ENCODE data around the gene DOCK9.

DOCK9 gene

DNA sequence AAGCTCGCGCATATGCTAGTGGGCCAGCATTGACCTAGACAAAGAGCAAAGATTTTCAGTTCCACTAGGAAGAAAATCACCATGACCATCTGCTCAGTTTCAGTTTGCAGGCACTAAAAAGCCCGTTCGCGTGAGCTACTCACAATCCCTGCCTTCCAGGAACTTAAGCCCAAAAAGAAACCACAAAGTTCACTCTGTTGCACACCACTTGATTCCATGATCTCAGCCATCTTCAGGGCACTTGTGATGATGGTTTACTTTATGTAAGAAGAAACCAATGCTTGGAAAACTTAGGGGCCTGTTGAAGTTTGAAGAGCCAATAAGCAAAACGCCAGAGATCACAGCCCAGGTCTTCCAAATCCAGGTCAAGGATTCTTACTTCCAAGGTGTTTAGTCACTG, 180.4 kb downstream of the DOCK9 start:
- DNase-seq (ENCODE audit: low read depth) = no peak

DNA sequence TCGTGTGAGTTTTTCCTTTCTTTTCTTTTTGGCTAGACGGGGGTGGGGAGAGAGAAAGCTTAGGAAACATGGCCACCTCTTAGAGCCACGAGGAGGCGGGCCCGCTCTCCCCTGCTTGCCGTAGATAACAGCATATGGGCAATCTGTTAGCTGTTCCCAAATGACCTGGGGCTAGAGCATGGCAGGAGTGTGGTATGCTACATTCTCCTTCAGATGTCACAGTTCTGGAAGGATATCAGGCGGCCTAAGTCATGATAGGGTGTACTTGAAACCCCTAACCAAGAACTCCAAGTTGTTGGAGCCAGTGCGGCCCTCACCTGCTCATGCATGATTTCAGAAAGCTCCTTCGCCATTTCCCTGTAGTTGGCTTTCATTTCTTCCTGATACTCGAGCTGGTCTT, 181.1 kb downstream of the DOCK9 start:
- no peak for DNase-seq (ENCODE audit: low read depth)

DNA sequence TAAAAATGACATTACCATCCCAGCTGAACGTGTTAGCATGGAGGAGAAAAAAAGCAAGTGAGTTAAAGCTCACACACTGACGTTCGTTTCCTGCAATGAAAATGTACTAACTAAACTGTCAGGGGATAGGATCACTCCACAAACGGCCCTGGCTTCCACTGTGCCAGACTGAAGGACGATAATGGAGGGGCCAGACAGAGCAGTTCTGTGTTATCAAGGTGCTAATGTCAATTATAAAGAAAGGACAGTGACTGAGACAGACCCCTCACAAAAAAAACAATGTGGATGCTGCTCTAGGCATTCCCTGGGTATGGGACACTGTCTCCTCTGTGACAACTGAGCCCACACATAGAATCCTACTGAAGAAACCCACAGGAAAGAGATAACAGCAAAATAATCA, 181.7 kb downstream of the DOCK9 start:
- no peak for DNase-seq (ENCODE audit: low read depth)

DNA sequence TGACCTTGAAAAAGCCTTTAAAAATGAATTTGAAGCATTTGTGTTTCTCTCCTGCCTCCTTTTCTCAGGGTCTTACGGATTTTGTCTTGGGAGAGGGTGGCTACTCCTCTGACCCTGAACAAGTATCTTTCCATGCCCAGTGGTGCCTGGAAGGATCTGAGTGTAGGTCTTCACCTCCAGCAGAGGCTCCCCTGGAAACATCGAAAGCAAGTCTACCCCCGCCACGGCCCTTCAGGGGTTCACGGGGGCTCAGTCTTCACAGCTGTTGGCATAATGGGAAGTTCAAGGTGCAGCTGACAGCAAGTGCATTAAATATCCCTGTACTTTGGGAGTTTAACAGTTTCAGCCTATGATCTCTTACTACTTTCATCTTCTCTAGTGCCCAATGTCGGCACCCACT, 182.6 kb downstream of the DOCK9 start:
- DNase-seq (ENCODE audit: low read depth) = no peak

DNA sequence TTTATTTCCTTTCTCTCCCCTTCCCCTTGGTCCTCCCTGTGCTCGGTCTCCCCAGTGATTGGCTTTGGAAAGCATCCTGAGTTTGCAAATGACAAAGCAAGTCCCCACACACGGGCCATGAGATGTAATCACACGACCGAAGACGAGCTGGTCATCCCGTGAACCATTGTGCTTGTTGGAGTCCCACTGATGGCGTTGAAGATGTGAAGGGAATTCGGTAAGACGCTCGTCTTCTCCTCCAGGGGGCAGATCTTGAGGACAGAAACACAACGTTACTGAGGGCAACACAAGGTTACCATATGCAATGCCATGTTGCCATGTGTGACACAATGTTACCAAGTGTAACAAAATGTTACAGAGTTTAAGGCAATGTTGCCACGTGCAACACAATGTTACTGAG, 183.4 kb downstream of the DOCK9 start:
- no peak for DNase-seq (ENCODE audit: low read depth)

DNA sequence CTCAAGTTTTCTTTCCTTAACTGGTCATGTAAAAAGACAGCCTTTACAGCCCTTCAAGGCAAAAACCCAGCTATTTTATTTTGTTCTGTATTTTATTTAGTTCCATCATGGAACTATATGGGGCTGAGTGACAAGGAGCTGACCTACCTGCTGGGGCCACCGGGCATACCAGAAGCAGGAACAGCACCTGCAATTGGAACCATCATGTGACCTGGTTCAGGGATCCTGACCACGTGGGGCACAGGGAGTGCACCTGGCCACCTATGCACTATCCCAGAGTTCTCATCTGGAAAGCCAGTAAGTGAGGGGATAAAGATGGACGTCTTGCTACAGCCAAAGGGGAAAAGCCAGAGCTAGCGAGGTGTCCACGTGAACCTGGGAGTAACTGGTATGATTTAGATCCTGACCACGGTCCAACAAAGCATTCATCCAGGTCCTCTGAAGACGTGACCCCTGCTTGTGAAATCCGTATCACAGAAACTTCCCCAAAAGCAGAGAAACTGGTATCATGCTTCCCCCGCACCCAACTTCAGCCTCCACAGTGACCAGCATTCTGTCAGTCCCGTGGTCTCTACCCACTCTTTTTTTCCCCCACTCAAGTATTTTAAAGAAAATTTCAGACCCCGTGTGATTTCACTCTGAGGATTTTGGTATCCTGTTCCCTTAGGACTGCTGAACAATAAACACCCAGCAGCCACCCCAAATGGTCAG, 184.9 kb downstream of the DOCK9 start:
- no peak for DNase-seq (ENCODE audit: low read depth)

DNA sequence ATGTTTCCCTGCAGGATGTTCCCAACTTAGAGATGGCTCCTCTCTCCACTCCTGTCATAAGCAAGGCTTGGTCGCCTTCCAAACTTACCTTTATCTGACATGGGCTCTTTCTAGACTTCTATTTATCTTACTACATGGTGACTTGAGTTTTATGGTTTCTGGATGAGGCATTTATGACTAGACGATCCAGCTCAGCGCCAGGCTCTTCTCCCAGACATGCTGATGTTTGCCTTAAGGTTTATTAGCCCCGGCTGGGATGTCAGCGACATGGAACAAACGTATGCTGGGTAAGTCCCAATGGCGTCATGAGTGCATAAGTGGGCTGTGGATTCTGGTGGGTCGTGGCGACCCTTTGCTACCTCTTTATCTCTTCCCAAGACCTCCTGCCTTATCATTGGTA, 185.5 kb downstream of the DOCK9 start:
- no peak for DNase-seq (ENCODE audit: low read depth)

DNA sequence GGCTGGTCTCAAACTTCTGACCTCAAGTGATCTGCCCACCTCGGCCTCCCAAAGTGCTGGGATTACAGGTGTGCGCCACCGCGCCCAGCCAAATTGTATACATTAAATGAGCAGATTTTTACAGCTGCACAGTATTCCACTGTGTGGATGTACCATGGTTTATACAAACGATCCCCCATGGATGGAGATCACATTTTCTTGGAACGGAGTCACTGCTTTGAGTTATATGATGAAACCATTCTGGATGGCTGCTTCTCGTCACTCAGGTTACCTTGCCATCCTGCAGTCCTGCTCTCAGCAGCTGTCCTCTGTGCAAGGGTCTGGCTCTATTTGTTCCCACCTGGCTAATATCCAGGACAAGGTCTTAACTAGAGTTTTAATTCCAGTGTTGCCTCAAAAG, 186.3 kb downstream of the DOCK9 start:
- DNase-seq (ENCODE audit: low read depth) = no peak

DNA sequence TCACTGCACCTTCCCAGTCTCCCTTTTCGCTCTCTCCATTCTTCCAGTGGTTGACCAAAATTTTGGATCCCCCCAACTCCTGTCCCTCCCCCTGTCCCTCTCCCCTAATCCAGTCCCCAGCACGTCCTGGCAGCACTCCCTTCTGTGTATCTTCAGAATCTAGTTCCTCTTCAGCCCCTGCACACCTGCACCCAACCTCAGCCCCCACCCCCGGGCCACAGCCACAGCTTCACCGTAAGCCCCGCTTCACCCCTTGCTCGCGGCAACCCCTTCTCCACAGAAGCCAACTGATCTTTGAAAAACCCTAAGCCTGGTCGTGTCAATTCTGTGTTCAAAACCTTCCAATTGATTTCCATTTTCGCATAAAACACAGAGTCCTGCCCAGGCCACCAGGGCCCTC, 189.9 kb downstream of the DOCK9 start:
- DNase-seq (ENCODE audit: low read depth) = no peak

DNA sequence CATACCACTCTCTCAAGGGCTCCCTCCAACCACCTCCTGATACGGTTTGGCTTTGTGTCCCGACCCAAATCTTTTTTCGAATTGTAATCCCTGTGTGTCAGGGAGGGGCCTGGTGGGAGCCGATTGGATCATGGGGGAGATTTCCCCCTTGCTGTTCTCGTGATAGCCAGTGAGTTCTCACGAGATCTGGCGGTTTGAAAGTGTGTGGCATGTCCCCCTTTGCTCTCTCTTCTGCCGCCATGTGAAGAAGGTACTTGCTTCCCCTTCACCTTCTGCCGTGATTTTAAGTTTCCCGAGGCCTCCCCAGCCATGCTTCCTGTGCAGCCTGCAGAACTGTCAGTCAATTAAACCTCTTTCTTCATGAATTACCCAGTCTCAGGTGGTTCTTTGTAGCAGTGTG, 190.7 kb downstream of the DOCK9 start:
- no peak for DNase-seq (ENCODE audit: low read depth)

DNA sequence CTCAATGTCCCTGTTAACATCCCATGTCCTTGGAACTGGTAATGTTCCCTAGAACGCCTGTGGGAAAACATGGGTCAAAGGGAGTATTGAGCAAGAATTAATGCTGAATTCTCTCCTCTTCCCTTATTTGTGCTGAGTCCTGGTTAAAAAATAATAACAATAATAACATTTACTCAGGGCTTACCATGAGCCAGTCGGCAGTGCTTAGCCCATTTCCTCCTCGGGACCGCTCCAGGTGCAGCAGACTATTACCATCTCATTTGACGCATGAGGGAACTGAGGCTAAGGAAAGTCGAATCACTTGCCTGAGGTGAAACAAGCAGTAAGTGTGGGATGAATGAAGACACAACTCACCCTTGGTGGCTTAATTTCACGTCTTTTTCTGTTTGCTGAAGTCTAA, 191.8 kb downstream of the DOCK9 start:
- DNase-seq (ENCODE audit: low read depth) = no peak

DNA sequence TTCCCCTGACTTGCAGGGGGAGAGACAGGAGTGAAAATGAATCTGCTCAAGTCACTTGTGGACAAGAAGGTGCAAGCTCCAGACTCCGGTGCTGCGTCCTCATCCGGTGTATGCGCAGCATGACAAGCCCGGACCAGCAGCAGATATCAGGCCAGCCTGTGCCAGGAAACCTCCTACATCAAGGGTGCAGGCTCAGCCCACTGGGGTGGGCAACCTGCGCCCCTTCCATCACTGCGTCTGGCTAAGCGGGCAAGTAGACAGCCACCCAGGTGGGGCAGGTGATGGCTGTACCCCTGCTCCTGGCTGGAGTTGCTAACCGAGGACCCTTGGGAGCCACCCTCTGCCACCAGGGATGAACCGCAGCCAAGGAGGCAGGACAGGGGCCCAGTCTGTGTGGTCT, 192.5 kb downstream of the DOCK9 start:
- no peak for DNase-seq (ENCODE audit: low read depth)

DNA sequence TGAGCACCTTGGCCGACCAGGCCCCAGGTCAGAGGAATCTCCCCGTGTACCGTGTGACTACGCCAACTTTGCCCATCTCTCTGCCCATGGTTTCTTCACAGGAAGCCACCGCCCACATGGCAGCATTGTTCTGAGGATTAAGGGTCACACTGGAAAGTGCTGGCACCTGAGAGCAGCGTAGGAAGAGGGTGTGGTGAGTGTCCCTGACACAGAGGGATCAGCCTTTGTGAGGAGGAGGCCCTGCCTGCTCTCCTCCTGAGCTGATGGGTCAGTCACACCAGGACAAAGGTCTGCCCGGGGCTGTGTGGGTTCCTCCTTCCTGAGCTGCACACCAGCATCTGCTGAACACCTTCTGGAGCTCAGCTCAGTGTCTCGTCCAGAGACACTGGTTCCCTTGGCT, 193.2 kb downstream of the DOCK9 start:
- DNase-seq (ENCODE audit: low read depth) = no peak

DNA sequence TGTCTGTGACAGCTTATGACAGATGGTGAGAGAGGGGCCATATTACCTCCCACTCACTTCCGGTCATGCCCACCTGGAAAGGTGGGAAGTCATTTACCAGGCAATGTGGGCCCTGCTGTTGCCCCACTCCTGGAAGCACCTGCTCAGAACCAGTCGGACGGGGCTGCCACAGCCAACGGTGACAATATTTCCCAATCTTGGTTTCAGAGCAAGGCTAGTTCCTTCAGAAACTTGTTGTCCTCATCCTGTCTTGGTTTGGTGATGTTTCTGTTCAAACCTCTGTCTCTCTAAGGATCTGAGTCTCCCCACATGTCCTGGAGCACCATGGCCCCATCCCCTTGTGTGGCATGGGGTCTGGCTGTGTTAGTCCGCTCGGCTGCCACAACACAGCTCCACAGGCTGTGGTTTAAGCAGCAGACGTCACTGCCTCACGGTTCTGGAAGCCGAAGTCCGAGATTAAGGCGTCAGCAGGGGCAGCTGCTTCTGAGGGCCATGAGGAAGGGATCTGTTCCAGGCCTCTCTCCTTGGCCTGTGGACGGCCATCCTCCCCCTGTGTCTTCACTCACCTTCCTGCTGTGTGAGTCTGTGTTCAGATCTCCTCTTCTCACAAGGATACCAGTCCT, 193.9 kb downstream of the DOCK9 start:
- no peak for DNase-seq (ENCODE audit: low read depth)

DNA sequence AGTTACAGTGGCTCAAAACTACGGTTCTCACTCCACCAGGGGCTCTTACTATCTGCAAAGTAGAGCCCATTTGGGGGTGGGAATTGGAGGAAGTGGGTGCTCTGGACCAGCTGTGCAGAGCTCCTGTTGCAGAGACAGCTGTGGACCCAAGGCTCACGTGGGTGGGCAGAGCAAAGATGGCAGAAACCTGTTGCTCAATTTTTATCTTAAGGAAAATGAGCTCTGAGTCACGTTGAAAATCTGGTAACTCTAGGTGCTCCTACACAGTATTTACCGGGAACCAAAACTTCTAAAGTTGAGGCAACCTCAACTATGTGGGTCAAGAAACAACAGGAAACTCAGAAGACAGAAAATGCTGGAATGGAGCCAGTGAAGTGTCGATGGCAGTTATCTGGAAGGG, 195.2 kb downstream of the DOCK9 start:
- DNase-seq (ENCODE audit: low read depth) = no peak

DNA sequence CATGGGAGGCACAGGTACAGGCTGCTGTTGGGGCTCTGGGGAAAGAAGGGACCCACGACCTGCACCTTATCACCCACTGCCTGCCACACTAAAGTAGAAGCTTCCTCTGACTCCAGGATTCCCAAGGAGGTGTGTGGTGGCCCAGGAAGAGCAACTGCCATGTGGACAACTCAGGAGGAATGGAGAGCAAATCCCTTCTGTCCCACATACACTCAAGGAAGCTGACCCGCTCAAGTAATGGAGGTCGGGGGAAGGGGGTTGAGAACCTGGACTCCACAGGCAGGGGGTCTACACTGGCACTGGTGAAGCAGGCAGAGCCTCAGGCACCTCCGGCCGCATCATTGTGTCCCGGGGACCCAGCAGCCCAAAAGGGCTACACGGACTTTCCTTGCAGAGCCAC, 196.0 kb downstream of the DOCK9 start:
- DNase-seq (ENCODE audit: low read depth) = no peak

DNA sequence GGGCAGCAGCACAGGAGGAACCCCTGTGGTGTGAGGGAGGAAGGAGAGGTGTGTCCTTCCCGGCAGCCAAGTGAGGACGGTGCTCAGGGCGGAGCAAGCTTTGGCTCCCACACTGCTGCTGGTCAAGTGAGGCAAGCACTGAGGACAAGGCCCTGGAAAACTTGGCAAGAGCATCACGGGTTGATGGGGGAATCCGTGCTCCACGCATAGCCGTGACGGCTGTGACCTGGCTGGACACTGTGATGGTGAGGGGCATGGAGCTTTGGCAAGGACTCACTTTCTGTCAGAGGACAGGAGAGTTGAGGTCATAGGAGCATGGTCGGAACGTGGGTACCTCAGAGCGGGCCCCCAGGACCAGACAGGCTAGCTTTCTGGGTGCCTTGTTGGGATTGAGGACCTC, 196.4 kb downstream of the DOCK9 start:
- DNase-seq (ENCODE audit: low read depth) = no peak

DNA sequence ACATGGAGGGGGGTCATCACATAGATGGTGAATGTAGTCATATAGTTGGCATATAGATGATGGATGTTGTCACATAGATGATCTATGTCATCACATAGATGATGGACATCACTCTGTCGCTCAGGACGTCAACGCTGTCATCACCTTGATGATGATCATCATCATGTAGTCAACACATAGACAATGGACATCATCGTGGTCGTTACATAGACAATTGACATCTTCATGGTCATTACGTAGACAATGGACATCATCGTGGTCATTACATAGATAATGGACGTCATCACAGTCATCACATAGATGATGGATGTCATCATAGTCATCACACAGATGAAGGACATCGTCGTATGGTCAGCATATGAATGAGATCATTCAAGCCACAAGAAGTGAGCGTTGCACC, 196.8 kb downstream of the DOCK9 start:
- DNase-seq (ENCODE audit: low read depth) = no peak

DNA sequence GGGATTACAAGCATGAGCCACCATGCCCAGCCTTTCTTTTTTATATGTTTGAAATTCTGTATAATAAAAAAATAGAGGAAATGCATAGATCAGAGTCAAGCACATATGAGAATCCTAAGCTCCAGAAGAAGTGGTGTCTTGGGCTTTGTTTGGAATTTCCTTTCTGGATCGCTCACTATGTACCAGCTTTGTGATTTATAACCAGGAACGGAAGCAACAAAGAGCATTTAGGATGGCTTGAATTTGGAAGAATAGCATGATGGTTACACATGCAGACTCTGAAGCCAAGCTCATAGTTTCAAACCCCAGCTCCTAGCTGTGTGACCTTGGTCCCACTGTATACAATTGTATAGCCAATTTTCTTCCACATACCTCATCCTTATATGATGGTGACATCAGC, 197.4 kb downstream of the DOCK9 start:
- DNase-seq (ENCODE audit: low read depth) = no peak

DNA sequence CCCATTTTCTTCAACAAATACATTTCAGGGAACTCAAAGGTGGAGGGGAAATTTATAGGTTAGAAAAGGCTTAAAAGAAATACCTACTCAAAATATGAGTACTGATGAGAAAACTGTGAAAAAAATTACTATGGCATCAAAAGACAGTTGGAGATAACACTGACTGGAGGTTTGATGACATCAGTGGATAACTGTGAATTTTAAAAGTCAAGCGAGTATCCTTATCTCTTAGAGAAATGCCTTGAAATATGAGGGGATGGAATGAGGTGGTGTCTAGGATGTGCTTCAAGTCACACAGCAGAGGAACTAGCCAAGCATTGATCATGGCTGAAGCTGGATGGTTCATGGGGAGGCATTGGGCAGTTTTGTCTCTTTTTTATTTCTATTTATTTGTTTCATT, 198.2 kb downstream of the DOCK9 start:
- no peak for DNase-seq (ENCODE audit: low read depth)

DNA sequence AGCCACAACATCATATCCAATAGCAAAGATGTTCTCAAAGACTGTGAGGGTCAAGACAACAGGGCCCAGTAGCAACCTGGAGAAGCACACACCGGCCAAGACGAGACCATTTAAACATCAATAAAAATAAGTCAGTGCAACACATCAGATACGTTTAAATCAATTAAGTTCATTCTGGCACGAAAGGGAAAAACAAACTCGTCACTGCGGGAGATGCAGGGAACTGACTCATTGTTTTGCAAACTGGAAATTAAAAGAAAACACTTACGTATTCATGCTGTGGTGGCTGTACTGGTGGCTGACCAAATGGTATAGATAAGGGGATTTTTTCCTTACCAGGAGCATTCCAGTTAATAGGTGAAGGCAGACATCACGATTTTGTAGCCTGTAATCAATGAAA, 199.1 kb downstream of the DOCK9 start:
- DNase-seq (ENCODE audit: low read depth) = no peak

DNA sequence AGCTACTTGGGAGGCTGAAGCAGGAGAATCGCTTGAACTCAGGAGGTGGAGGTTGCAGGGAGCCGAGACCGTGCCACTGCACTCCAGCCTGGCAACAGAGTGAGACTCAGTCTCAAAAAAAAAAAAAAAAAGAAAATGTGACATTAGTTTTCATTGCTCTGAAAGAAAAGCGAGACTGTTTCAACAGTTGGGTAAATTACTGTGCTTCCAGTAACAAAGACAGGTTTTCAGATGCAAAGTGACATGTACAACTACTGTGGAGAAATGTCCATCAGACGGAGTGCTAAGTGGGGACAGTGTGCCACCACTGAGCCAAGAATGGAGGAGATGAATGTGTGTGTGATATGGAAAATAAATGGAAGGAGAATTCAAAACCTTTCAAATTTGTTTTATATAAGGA, 201.2 kb downstream of the DOCK9 start:
- no peak for DNase-seq (ENCODE audit: low read depth)

DNA sequence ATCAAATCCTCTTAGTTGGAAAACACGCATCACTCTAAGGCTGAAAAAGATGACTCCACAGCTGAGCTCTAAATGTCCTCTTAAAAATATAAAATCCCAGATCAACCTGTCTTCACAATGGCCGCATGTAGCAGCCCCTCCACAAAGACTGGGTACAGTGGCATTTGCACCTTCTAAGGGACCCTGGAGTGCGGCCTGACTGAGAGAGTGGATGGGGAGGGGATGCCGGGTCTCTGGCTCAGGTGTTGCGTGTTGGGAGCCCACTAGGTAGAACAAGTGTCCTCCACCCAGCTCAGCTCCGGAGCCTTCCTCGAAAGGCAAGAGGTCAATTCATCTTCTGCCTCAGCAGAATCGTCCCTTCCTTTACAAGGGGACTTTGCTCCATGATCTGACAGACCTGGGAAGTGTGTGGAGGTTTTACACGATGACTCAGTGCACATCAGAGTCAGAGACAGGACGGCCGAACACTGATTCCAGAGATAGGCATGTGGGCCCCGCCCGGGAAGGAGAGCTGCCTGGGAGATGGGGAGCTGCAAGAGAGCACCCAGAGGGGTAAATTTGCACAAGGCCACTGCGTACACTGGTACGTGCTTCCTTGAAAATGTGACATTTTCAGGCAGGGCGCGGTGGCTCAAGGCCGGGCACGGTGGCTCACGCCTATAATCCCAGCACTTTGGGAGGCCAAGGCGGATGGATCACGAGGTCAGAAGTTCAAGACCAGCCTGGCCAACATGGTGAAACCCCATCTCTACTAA, 201.8 kb downstream of the DOCK9 start:
- DNase-seq (ENCODE audit: low read depth) = no peak

DNA sequence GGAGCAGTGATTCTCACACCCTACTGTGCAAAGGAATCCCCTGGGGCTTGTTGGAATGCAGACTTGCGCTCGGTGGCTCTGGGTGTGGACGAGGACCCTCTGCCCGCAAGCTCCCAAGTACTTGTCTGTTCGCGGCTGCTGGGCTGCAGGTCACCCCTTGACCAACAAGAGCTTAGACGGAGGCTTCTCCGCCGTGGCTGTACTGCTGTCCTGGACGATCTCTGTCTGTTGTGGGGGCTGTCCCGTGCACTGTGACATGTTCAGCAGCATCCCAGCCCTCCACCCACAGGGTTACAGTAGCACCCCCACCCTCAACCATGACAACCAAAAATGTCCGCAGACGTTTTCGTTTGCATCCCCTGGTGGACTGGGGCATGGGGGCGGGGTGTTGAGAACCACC, 202.5 kb downstream of the DOCK9 start:
- no peak for DNase-seq (ENCODE audit: low read depth)
